ENCODE results near the gene EVA1C.

GRCh38 chr21:32508558-32508957 lies 96.1 kb downstream of the EVA1C start:
- TF ChIP-seq CTCF (IDR thresholded peaks at IDR 0.05) (no peak), POLR2A (IDR thresholded peaks at IDR 0.05) (no peak), POLR2AphosphoS5 (IDR thresholded peaks at IDR 0.05) (no peak)

Measured in upper lobe of left lung (tissue), 4 donors.